Loucy (cell line): ENCODE results near the gene ALK.

Experiments
- EZH2phosphoT487 ChIP-seq: fragments of 200-600 bp; IDR thresholded peaks from 2 replicates; pipeline ENCODE4 v1.6.1; 2018; ENCODE audit warnings: antibody characterized with exemption, mild to moderate bottlenecking, moderate library complexity, borderline replicate concordance
- TF ChIP-seq, protein P1 (sequence below): fragments of 200-600 bp; sonication (generic); conservative IDR thresholded peaks from 2 replicates; pipeline ENCODE4 v1.5.1; 2014; ENCODE audit warnings: mild to moderate bottlenecking, antibody characterized with exemption, low read length

DNA sequence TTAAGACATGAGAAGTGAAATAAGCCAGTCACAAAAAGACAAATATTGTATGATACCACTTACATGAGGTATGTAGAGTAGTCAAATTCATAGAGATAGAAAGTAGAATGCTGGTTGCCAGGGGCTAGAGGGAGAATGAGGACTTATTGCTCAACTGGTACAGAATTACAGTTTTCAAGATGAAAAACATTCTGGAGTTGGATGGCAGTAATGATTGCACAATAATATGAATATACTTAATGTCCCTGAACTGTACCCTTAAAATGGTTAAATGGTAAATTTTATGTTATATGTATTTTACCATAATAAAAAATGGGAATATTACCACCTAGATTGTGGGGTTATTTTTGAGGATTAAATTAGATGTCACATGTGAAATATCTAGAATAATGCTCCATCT lies 465.0 kb downstream of the ALK start:
- TF ChIP-seq, protein P1, sequence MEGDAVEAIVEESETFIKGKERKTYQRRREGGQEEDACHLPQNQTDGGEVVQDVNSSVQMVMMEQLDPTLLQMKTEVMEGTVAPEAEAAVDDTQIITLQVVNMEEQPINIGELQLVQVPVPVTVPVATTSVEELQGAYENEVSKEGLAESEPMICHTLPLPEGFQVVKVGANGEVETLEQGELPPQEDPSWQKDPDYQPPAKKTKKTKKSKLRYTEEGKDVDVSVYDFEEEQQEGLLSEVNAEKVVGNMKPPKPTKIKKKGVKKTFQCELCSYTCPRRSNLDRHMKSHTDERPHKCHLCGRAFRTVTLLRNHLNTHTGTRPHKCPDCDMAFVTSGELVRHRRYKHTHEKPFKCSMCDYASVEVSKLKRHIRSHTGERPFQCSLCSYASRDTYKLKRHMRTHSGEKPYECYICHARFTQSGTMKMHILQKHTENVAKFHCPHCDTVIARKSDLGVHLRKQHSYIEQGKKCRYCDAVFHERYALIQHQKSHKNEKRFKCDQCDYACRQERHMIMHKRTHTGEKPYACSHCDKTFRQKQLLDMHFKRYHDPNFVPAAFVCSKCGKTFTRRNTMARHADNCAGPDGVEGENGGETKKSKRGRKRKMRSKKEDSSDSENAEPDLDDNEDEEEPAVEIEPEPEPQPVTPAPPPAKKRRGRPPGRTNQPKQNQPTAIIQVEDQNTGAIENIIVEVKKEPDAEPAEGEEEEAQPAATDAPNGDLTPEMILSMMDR = no peak
- TF ChIP-seq EZH2phosphoT487 = no peak
